ENCODE results near the gene NPRL2.
A peak's percentile ranks its signal among the peaks of the same experiment; 100 is the strongest.

Gene NPRL2

GRCh38 chr3:50304601-50305000, 46.0 kb downstream of the NPRL2 start:
- no peak for DNase-seq (ENCODE audit: low spot score)

- peak; percentile 67 for DNase-seq (ENCODE audit: low spot score)
These were observed 47.4 kb downstream of the NPRL2 start, which contains the start of gene HYAL1 for GRCh38 chr3:50303013-50303815. Gene HYAL1 (minus strand): TSS chr3:50303574. CDS start chr3:50302956, 618 bp downstream.

GRCh38 chr3:50302095-50303012, 48.2 kb downstream of the NPRL2 start:
- DNase-seq (ENCODE audit: low spot score), result peak; percentile 45

DNA sequence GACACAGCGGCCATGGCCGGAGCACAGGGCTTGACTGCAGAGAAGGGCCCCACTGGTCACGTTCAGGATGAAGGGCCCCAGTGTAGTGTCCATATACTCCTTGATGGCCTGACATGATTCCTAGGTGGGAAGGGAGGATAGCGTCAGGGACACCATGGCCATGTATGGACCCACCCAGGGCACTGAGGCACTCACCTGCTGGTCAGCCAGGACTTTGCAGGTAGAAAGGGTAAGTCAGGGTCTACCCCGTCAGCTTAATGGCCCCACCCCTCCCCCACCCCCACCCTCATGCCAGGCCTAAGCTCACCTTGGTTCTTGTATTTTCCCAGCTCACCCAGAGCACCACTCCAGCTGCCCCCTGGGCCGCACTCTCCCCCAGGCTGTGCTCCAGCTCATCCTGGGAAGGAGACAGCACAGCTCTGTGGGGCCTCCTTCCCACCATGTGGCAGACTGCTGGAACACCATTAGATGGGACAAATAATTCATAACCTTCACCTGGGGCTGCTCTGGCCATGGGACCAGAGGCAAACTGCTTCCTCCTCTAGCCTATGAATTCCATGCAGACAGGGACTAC, 49.8 kb downstream of the NPRL2 start:
- DNase-seq (ENCODE audit: low spot score), result peak; percentile 53

GRCh38 chr3:50299929-50300680, 50.5 kb downstream of the NPRL2 start:
- DNase-seq (ENCODE audit: low spot score), result no peak

DNA sequence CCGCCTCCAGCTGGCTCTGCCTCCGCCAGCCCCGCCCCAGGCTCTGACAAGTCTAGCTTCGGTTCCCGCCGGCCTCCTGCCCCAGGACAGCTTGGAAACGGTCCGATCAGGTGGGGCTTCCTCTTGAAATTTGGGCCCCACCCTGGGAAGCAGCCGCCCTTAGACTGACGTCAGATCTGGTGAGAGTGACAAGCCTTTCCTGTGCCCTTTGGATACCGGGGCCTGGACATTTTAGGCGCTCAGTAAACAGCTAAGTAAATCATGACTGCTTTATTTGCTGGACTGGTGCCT, 51.0 kb downstream of the NPRL2 start:
- DNase-seq (ENCODE audit: low spot score), result no peak

- DNase-seq (ENCODE audit: low spot score), result peak; percentile 99
These were observed 51.5 kb downstream of the NPRL2 start, which contains the start of the genes HYAL3 and NAA80 for GRCh38 chr3:50298836-50299637. Gene HYAL3 (minus strand): TSS chr3:50299405. CDS start chr3:50295602, 3,803 bp downstream. Gene NAA80 (minus strand): TSS chr3:50299405. CDS start chr3:50297463, 1,942 bp downstream.

DNA sequence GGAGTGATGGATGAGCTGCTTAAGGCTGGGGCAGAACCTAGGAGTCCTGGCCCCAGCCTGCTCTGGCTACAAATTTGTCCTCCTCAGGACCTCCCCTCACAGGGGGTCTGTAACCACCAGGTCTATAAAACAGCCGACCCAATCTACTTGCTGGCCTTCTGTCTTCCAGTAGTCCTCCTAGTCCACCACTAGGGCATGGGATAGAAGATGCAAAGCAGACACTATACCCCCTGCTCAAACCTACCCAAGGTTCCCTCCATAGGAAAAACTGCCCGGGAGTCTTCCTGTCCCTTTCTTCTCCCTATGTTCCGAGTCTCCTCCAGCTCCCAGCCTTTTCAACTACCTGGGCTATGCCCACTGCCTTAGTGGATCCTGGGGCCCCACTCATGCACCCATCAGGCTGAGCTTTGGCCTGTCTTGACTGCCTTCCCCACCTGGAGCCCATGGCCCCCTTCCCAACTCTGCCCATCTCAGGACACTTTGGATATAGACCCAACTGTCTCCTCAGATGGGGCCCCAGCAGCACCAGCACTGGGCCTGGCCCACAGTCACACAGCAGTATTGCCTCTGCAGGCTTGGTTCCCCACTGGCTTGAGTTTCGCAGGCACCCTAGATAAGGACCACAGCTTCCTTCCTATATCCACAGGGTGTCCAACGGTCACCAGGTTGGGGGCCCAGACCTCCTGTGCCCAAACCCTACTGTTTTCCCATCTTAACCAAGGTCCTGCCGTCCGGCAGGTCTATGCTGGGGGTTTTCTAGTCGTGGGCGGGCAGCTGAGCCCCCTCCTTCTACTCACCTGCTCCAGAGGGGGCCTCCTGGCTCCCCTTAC, 52.5 kb downstream of the NPRL2 start:
- DNase-seq (ENCODE audit: low spot score), result no peak

DNA sequence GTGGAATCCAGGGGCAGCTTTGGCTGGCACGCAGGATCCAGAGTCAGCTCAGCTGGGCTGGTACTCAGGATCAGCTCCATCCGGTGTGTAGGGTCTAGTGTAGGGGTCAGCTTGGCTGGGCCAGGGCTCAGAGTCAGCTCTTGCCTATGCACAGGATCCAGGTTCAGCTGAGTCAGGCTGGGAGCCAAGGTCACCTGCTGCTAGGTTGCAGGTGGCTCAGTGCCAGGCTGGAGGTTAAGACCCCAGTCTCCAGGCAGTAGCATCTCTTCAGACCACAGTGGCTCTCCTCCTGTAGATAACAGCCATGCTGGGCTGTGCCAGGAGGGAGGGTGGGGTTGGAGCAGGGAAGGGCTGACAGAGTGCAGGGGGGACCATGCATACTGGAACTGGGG, 53.2 kb downstream of the NPRL2 start:
- no peak for DNase-seq (ENCODE audit: low spot score)
